Kidney epithelial cell (primary cell): ENCODE data around the gene ASCL2. TPM values are rescaled to one million over a fixed set of nuclear protein-coding genes. Genes with fewer than 3 reads are reported as not detected.
A peak's percentile ranks its signal among the peaks of the same experiment; 100 is the strongest.

Experiments used
- DNase-seq: peaks from one replicate; pipeline ENCODE4 v3.0.0-alpha.2; 2010; ENCODE audit warnings: low read depth
- H3K27me3 ChIP-seq: 2 replicates; pipeline ENCODE4 v1.6.0; 2011; ENCODE audit warnings: low read length; ENCODE audit not compliant: control insufficient read depth, insufficient read depth
- H3K36me3 ChIP-seq: 2 replicates; pipeline ENCODE4 v1.5.1; 2011; ENCODE audit warnings: low read length; ENCODE audit not compliant: control insufficient read depth, insufficient read depth
- H3K4me3 ChIP-seq: 2 replicates; pipeline ENCODE4 v1.5.1; 2011; ENCODE audit warnings: low read depth, mild to moderate bottlenecking, control low read depth, low read length
- CTCF ChIP-seq: IDR thresholded peaks from 2 replicates; pipeline ENCODE4 v1.5.1; 2011; ENCODE audit warnings: mild to moderate bottlenecking, moderate library complexity, low read length, control low read depth, inconsistent platforms; ENCODE audit not compliant: insufficient read depth, poor library complexity, severe bottlenecking
- total RNA-seq: library from RNA; depleted of rRNA; stranded (reverse); fragments of >200 nt; gene quantifications from 2 replicates; pipeline ENCODE4 v1.2.3, GENCODE V29; 2015

Gene ASCL2
- total RNA-seq, 1 donor from 2014 or later = not detected

- no peak for DNase-seq
- Histone ChIP-seq H3K4me3 (no peak overlapping the region), H3K27me3 (peaks cover 3% of the 10 kb centered on the region), H3K36me3 (no peaks in the 10 kb centered on the region)
- no peak for TF ChIP-seq CTCF
Observed at GRCh38 chr11:2305788-2306451, 35.5 kb upstream of the ASCL2 start.

GRCh38 chr11:2305140-2305778 lies 34.9 kb upstream of the ASCL2 start:
- peak; percentile 70 for TF ChIP-seq CTCF
- H3K36me3 ChIP-seq = no peaks in the 10 kb centered on the region
- no peak for DNase-seq
- no peak overlapping the region for H3K4me3 ChIP-seq
- H3K27me3 ChIP-seq = peaks cover 3% of the 10 kb centered on the region

- DNase-seq = no peak
- Histone ChIP-seq H3K4me3 (no peak overlapping the region), H3K27me3 (peaks cover 3% of the 10 kb centered on the region), H3K36me3 (no peaks in the 10 kb centered on the region)
- TF ChIP-seq CTCF = no peak
Observed at GRCh38 chr11:2304506-2305139, 34.2 kb upstream of the ASCL2 start.

- no peaks in the 10 kb centered on the region for H3K36me3 ChIP-seq
- H3K4me3 ChIP-seq = no peak overlapping the region
- DNase-seq = no peak
- TF ChIP-seq CTCF = no peak
- peaks cover 5% of the 10 kb centered on the region for H3K27me3 ChIP-seq
Observed at GRCh38 chr11:2303627-2304505, 33.5 kb upstream of the ASCL2 start.

- H3K4me3 ChIP-seq = no peak overlapping the region
- no peak for DNase-seq
- peaks cover 5% of the 10 kb centered on the region for H3K27me3 ChIP-seq
- TF ChIP-seq CTCF = no peak
- no peaks in the 10 kb centered on the region for H3K36me3 ChIP-seq
Observed at GRCh38 chr11:2302896-2303626, 32.7 kb upstream of the ASCL2 start.
